ENCODE data around the gene TNFAIP8L3.
A peak's percentile ranks its signal among the peaks of the same experiment; 100 is the strongest.

The TNFAIP8L3 gene

DNA sequence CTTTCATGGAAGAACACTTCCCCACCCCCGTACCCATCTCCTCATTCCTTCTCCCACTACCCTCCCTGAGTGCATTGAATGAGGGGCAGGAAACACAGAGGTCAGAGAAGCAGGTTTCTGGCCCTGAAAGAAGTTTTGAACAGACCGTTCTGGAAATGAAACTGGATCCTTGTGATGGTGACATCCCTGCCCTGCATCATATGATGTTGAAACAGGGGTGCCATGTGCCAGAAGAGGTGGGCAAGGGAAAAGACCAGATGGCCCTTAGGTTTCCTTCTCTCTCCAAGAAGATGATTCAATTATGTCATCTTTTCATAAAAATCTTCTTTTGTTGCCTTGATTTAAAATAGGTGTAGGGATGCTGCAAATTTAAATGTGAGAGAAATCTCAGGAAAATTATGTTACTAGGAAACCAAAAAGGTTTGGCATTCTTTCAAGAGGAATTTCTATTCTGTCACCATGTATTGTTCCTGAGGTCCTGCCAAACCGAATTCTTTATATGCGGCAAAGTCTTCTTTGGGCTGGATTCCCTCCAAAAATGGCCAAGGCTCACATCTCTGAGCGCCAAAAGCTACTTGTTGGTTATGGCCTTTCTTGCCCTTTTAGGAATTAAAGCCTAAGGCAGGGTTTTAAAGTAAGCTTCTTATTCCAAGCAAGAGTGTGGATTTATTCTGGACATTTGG lies 19.9 kb upstream of the TNFAIP8L3 start:
- DNase-seq = no peak

DNA sequence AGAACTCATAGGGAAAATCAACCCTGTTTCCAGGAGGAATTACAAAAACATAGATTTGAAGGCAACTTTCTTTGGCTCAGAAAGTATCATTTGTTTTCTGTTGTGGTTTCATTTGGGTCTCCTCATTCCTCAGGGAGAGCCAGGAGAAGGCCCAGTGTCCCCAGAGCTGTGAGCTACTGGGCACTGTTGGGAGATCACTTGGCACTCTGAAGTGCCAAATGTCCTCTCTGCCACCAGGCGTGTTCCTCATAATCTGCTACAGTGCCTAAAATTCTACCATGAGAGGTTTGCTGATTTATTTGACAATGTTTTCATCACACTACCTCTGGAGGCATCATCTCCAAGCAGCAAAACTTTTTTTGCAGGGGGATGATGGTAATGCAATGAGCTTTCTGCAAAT lies 17.4 kb upstream of the TNFAIP8L3 start:
- no peak for DNase-seq

DNA sequence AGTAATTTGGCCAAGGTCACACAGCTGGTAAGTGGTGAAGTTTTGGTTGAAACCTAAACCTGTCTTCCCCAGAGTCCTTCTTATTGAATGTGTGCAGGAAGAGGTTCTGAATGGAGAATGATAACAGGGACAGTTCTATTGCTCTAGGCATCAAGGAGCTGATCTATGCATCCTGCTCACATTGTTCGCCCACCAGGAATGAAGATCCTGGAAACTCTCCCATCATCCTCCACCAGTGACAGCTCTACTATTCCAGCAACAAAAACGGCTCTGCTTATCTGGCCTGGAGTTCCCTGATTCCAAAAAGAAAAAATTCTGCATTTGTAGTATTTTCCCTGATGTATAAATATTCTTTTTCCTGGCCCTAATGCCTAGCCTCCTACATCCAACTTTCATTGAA lies 16.4 kb upstream of the TNFAIP8L3 start:
- no peak for DNase-seq

DNA sequence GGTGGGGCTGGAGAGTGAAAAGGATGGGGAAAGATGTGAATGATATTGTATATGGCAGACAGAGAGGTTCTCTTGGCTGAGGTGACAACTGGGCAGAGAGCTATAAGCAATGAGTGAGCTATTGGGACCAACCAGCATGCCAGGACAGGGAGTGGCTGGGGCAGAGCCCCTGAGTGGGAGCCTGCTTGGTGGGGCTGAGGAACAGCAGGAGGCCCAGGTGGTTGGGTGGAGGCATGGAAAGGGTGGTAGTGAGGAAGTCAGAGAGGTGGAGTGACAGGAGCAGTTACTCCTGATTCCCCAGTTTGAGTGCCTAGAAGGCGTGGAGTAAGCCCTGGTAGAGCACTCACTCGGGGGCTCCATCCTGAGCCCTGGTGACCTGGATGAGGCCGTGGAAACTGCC lies 15.5 kb upstream of the TNFAIP8L3 start:
- no peak for DNase-seq

DNA sequence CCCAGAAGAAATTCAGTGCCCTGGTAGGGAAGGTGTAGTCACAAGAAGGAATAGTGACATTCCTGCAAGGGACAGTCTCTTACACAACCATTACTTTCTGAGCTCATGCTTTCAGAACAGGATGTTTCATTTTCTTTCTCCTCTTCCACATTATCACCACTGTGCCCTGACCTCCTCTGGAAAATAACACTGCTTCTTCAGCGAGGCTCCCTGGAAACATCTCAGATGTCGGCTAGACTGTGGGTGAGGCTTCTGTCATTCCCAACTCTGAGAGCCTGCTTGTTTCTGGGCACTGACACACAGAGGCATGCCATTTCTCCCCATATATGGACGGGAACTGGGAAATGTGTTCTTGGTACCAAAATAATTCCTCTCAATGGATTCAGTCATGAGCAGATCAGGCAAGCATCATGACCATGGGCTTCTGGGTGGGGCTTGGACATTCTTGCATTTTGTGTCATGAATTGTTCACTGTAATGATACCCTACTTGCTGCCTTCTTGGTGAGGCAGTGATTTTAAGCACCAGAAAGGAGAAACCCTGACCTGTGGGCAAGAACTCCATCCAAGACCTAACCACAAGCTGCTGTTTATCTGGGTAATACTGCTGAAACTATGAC lies 14.3 kb upstream of the TNFAIP8L3 start:
- DNase-seq = no peak

DNA sequence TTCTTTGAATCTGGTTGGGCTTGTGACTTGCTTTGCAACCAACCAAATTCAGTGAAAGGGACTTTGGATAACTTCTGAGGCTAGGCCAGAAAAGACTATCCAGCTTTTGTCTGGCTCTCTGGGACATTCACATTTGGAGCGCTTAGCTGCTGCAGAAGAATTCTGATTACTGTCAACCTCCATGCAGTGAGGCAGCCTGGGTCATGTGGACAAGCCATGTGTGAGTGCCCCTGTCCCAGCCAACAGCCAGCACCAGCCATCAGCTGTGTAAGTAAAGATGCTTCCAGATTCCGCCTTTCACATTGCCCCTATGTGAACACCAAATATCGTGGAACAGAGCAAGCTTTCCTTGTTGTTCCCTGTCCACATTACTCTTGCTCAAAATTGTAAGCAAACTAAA lies 12.9 kb upstream of the TNFAIP8L3 start:
- no peak for DNase-seq

DNA sequence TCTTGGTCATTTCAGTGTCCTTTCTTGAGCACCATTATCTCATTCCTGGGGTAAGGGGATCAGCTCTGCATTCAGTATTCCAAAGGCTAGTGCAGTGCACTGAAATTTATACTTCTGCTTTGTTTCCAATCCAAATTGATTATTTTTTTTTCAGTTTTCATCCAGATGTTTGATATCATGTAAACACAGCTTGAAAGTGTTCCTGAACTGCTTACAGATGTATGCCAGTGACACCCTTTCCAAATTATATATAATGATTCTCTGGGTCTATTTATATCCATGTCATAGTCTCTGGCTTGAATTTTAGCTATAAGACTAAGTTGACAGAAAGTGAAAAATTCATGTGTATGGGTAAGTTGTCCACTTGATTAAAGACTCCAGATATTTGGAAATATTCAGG lies 11.8 kb upstream of the TNFAIP8L3 start:
- DNase-seq = no peak

DNA sequence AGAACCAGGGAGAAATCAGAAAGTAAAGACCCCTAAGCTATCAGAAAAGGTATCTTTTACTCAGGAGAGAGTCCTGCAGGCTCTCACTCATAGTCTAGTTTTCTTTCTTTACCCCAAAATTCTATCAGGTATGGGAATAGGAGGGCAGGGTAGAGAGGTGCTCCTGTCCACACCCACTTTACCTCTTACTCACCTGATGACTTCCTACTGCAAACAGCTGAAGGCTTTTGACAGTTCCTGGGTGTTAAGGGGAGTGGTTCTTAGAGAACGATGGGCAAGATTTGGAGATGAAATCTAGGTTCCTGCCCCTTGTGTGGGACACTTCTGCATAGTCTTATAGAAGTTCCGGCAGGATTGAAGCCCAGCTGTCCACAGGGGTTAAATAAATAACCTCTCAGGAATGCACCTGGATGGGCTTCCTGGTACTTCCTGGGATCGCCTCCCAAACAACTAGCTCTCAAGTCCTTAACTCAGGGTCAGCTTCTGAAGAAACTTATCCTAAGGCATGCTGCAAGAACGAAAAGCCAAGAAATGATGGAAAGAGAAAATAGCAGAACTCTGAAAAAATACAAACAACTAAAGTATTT lies 10.8 kb upstream of the TNFAIP8L3 start:
- no peak for DNase-seq

DNA sequence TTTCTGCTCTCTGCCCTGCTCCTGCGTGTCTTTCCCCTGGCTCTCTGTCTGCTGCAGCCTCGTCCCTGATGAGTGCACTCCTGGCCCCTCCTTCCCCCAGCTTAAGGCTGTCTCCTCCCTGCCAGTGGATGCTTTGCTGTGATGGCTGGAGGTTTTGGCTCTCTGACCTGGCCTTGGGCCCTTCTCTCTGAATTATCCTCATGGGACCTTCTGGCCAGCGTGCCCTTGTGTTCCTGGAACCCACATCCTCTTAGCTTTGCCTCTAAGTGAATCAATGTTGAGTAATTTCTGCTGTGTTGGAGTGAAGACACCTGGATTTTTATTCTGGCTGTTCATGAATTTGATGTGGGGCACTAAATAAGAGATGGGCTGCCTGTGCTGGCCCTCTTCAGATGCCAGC lies 9.8 kb upstream of the TNFAIP8L3 start:
- no peak for DNase-seq

DNA sequence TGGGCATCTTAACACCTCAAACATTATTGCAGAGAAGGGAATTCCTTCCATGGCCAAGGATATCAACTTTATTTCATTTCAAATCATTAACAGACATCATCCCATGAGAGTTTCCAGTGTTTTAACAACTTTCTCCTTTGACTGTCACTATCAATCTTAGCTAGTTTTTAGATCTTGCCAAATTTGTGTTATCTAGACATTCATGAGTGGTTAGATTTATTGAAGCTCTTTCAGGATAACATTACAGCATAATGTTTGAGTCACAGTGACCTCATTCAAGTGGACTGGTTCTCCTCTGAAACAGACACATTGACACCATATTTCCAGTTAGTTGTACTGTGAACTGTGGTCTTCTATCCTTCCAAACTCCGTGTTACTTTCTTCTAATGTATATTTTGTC lies 8.6 kb upstream of the TNFAIP8L3 start:
- DNase-seq = no peak

DNA sequence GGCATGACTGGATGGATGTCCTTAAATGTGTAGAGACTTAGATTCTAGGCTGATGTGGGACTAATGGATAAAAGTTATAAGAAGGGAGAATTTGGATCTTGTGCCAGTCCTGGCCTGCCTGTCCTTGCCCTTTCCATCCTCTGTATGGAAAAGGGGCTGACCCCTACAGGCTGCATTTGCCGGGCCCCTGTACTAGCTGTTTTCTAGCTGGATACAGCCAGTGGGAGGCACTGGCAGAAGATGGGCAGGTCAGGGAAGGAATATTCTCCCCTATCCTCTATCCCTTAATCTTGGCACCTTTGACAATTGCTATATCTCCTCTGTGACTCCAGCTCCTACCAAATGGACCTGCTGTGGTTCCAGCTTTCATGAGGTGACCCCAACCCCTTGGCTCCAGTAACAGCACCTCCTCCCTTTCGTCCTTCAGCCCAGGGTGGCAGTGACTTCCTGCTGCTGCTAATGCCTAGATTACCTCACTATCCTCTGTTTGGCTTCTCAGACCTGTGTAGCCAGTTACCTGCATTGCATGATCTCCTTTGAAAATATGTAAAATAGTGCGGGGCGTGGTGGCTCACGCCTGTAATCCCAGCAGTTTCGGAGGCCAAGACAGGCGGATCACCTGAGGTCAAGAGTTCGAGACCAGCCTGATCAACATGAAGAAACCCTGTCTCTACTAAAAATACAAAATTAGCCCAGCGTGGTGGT lies 6.2 kb upstream of the TNFAIP8L3 start:
- DNase-seq = no peak

DNA sequence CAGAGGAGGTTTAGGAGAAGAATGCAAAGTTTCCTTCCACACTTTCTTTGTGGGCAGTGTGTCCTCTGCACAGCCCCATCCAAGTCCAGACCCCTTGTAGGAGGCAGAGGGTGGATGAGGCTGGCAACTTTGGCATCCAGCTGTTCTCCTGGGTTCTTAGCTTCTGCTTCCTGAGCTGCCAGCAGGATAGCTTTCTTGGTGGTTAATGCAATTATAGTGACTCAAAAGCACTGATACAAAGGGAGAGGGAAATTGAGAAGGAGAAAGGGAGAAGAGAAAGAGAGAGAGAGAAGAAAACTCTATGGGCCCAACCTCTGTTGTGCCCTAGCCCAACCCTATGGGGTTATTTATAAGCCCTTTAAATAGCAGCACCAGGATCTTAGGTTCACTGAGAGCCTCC lies 4.5 kb upstream of the TNFAIP8L3 start:
- no peak for DNase-seq

DNA sequence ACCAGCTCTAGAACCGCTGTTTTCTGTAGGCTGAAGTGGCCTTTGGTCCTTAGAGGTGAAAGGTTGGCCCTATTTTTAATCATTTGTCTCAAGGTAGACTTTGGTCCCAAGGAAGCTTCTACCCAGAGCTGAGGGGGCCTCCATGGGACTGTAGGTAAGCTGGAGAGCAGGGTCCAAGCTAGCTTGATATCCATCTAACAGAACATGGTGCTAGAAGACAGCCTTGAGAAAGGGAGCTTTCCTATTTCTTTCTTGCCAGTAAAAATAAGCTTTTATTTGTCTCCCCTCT lies 3.6 kb upstream of the TNFAIP8L3 start:
- DNase-seq = no peak

DNA sequence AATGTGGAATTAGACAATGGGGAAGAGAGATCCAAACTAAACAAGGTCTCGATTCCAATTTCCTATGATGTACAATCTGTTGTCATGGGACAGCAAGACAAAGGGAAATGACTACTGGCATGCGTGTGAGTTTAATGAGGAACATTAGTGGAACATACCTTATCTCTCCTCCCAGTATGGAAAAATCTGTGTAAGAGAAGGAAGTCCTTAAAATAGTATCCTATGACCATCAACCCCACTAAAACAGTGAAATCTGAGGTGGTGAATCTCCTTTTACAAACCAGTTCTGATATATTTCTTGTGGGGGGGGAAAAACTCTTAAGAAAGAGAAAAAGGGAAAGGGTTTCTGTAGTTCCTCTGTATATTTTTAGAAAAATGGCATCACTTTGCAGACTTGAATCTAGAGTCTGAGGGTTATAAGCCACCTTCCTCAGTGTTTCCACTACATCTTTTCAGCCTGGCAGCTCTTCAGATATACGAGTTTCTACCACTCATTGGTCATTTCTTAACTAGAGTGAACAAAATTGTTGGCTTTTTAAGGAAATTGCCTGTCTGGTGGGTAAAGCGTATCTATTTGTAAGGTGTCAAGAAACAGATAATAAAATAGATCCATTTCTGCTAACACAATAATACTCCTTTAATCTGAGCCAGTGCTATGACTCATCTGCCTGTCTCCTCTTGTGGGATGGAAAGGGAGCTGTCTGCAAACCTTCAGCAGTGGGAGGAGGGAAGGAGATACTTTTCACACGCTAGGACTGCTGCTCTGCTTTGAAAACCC lies 3.0 kb upstream of the TNFAIP8L3 start:
- DNase-seq = no peak

DNA sequence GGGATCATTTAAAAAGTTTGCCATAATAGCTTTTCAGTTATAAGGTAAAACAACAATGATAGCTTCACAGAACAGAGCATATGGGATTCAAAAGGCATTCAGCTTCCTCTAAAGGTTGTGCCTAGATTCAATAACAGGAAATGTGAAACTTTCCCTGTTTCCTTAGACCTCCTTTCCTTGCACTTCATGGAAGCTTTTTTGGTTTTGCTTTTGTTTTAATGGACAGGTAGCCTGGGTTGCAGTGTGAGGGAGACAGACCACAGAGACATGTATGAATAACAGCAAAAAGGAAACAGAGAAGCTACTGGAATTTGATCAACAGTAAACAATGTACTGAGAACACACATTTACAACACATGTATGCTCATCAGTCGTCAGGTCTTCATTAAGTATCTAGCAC lies 2.3 kb upstream of the TNFAIP8L3 start:
- no peak for DNase-seq

DNA sequence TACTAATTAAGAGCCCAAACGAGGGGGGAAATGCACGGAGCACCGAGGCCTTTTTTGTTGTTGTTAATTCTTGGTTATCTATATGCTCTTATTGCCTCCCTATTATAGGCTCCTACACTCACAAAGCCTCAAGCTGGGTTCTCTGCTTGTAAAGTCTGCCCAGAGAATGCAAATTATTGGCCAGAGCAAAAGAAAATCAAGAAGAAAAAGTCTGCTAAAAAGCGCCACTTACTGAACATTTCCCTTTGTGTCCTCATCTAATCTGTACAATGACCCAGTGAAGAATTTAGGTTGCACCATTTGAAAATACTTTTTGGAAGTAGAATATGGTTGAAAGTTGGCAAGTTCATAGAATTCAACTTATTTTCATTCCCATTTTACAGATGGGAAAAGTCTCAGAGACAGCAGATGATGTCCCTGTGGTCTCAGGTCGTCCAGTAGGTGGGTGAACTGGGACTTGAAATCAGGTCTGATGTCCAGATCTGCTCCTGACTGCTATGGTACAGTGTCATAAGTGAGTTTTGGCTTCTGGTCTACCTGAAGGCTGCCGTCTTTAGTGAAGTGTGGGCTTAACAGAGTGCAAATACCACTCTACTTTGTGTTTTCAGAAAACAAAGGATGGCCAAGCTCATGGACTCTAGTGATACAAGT lies 1.1 kb upstream of the TNFAIP8L3 start:
- no peak for DNase-seq

DNA sequence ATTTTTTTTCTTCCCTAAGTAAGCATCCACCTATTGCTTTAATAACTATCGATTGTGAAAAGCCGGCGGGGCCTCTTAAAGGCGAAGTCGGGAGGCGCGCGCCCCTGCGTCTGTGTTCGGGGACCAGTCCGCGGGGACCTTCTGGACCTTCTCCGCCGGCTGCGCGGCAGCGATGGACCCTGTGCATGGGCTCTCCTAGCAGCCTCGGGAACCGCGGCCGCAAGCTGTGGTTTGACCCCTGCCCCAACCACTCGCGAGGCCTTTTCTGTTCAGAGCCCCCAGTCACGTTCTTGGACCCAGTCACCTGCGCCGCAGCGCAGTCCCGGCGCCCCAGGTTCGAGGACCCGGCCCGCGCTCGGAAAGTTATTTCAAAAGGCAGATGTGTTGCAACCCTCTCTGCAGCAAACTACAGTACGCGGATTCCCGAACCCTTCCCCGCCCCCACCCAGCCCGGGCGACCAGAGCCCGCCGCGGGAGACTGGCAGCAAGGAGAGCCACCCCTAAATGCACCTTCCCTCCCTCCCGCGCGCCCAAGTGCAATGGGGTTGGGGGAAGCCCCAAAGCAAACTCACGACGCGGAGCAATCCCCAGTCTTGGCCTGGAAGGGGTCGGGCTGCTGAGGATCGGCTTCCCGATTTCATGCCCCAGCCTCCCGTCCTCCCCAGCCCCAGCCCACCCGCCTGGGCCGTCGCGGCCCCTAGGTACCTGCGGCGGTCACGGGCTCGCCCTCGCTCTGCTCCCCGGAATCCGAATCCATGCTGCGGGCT lies 684 bp downstream of the TNFAIP8L3 start:
- peak in 1 of 2 experiments; percentile 64 for DNase-seq

DNA sequence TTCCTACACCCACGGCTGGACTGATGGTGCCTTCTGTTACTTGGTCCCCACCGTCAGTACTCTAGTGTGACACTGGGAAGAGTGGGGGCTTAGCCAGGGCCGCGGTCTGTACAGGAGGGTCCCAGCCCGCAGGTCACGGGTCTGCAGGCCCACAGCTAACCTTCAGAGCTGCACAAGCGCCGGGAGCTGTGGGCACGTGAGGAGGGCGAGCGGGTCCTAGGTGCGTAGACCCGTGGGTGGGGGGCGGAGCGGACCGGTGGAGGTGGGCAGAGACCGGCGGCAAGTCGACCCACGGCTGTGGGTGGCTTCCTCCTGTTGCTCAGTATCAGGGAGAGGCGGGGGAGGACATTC lies 1.2 kb downstream of the TNFAIP8L3 start:
- DNase-seq = no peak

DNA sequence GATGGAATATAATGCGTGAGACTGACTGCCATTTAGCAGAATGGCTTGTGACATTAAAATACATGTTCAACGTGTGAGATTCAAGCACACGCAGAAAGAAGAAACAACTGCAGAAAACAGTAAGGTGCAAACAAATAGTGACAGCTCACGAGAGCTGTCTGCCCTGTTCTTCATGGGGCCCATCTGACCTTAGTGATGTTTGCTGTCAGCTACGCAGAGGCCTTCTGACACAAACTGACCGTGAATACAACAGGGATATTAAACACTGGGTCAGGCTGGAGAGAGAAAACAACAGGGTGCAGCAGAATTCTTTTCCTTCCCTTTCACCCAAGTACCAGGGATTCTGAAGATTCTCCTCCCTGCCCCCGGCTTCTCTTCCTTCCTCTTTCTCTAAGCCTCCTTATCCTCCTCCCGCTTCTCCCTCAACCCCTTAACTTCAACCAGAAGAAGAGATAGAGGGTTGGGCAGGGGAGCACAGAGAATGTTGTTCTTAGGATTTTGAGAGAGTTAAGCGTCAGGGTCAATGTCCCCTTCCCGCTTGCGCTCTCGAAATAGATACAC lies 2.1 kb downstream of the TNFAIP8L3 start:
- no peak for DNase-seq

DNA sequence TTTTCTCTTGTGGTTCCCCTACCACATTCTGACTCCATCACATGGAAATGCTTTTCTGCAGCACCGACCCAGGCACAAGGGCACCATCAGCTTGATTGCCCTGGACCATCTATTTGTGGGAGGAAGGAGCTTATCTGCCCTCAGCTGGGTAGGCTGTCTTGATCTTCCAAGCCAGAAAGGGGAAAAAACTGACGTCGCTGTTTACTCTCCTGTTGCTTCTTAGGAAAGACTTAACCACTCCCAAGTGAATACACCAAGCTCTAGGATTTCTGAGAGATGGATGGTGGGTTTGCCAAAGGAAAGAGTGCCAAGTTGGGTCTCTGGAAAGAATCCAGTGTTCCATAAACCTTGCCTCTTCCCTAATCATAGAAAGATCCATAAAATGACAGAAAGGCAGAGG lies 4.0 kb downstream of the TNFAIP8L3 start:
- DNase-seq = no peak

DNA sequence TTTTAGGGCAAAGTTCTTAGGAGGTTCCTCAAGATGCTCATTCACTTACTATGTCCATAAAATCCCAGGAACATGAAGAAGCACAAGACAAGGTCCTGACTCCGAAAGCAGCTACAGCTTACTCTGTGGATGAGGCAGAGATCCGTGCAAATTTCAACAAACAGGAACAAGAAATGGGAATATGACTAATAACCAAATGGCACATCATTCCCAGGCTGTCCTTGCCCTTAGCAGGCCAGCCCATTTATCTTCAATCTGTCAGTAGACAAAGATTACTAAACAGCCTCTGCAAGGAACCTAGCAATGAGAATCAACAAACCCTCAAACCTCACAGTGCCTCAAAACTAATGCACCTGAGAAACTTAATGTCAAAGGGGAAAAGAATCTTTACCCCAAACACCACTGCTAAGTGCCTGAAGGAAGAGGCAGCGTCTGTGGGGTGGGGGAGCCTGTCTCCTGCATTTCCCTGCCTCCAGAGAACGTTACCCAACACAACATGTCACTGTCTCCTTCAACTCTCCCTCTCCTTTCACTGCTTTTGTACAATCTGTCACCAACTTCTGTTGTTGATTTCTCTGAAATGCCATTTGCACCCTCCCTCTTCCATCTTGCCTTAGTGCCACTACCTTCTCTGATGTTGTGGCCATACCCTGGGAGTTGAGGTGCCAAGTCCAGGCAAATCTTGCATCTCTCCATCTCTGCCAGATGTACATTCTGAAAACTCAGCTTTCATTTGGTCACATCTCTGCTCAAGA lies 4.8 kb downstream of the TNFAIP8L3 start:
- DNase-seq = no peak

Measured in NCI-H526 (cell line).